Fibroblast of skin of right quadriceps (primary cell): ENCODE data around the gene POGLUT2.

ENCODE experiments used
- DNase-seq: peaks from one replicate; pipeline ENCODE4 v3.0.0-alpha.2; 2013

POGLUT2 gene

DNA sequence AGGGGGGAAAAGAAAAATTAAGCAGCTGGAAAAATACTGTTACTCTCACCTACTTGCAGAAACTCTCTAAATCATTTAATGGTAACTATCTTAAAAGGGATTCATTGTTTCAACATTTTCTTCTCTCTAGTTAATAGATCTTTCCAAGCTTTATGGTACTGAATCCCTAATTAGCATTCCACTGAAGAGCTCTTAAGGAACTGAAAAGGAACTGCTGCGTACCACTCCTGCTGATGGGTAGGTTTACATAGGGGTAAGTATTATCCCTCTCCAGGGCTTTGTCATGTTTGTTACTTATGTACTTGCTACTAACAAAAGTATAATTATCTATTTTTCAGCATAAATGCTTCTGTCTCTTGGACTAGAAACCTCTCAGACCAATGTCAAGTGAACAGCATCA is 37.7 kb downstream of the POGLUT2 start:
- DNase-seq, result no peak

DNA sequence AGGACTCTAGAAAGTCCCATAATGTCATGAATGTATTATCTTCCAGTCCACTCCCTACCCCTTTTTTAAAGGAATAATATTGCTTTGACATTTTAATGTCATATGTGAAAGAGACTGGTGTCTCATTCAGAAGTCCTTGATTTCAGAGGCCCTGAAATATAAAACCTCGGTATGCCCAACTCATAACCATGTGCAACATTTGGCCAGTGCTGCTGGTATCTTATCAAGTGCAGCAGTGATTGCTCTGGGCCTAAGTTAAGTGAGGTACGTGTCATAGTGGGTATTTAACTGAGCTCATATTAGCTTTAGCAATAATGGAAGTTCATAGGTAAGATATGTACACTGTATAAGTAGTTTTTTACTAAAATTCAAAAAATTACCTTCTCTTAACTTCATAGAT is 39.9 kb downstream of the POGLUT2 start:
- no peak for DNase-seq

DNA sequence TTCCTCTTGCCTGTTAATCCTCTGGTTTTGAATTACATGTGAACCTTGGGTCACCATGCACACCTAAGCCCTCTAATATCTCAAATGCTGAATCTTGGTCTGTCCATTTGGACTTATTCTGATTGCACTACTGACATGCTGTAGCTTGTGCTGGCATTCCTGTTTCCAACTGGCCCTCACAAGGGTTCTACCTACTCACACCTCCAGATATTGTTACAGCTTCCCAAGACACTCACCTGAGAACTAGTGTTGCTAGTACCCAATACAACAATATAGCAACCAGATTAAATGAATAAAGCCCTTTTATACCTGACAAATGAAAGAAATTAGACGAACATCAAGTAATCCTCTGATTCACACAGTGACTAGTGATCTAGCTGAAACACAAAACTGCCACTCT is 41.8 kb downstream of the POGLUT2 start:
- DNase-seq, result no peak

DNA sequence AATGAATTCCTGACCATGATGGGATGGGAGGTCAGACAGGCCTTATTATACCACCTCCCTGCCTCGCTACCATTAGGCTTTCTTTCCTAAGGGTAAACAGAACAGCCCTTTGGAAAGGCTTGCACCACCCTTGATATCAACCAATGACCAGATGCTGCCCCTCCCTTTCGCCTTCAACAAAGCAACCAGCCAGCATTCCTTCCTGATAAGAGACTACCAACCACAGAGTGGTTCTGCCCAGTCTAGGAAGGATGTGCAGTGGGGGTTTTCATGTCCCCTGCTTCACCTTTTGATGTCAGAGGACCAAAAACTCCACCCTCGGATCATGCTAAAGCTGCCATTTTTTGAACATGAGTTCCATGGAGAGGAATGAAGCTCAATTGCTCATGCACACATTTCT is 46.9 kb downstream of the POGLUT2 start:
- DNase-seq, result no peak

DNA sequence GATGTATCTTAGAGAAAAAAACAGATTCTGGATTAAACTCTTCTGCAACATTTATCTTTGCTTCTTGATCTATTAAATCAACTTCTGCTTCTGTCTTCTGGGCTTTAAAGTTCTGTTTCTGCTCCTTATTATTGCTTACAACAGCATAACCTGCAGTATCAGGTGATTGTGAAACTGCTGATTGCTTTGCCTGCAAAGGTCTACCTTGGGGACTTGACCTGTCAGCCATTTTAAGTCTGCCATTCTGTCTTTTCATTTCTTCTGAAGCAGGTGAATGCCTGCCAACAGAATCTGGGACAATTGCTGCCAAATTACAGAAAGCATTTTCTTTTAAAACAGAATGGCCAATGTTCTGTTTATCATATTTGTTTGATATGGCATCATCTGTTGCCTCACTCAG is 56.3 kb downstream of the POGLUT2 start:
- DNase-seq, result no peak

DNA sequence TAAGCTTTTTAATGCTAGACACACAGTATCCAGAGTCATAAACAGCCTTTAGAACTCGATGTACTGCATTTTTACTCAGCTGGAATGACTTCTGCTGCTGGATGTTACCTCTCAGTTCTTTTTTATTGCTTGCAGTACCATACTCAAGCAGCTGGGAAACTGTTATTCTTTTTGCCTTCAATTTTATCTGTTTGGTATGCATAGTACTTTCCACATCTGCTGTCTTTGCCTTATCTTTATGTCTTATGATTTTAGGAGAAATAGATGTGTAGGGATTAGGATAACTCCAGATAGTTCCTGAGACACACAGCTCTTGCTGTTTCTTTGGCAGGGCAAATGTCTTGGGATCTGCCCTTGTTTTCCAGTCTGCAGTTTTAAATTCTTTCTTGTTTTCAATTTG is 56.7 kb downstream of the POGLUT2 start:
- DNase-seq, result no peak
